Esophagus squamous epithelium (tissue), 5 donors: ENCODE data around the gene SLC2A6. TPM values are rescaled to one million over a fixed set of nuclear protein-coding genes. Genes with fewer than 3 reads are reported as not detected.

Source experiments
- DNase-seq: peaks from one replicate; lab custom pipeline; 2025; lab: John Stamatoyannopoulos, UW
- H3K27ac ChIP-seq, 4 donors: fragments of 200-600 bp; sonication (generic); one replicate each; pipeline ENCODE4 v1.5.1; 2016 to 2019; ENCODE audit warnings: mild to moderate bottlenecking in 1 of 4
- H3K27me3 ChIP-seq, 4 donors: fragments of 200-600 bp; sonication (generic); 1 replicate in 3 of 4; 2 replicates in 1 of 4; pipeline versions ENCODE4 v1.5.1 to v1.6.0; 2017 to 2021; ENCODE audit warnings: antibody characterized with exemption in 1 of 4
- H3K36me3 ChIP-seq, 3 donors: fragments of 200-600 bp; sonication (generic); one replicate each; pipeline ENCODE4 v1.5.1; 2016 to 2019
- H3K4me1 ChIP-seq, 3 donors: fragments of 200-600 bp; sonication (generic); one replicate each; pipeline ENCODE4 v1.5.1; 2017 to 2019
- H3K4me3 ChIP-seq, 4 donors: fragments of 200-600 bp; sonication (generic); 1 replicate in 3 of 4; 2 replicates in 1 of 4; pipeline ENCODE4 v1.5.1; 2016 to 2019; ENCODE audit warnings: mild to moderate bottlenecking in 2 of 4, moderate library complexity in 1 of 4
- H3K9me3 ChIP-seq, 3 donors: fragments of 200-600 bp; sonication (generic); one replicate each; pipeline ENCODE4 v1.5.1; 2016 to 2019
- POLR2A ChIP-seq, 4 donors: fragments of 450-650 bp; IDR thresholded peaks; one replicate each; pipeline ENCODE4 v1.6.1; 2017; ENCODE audit warnings: antibody characterized with exemption in 4 of 4, mild to moderate bottlenecking in 4 of 4, moderate library complexity in 3 of 4
- WGBS, 2 donors: methylation state at CpG; one replicate each; pipeline ENCODE4 v1.1.5; 2018; 5-methylcytosine and 5-hydroxymethylcytosine counted together
- intact Hi-C: fragments of 100-400 bp; cut with DNase I; formaldehyde crosslinking; loops from one replicate; pipeline ENCODE4 v1.15.0; 2022
- total RNA-seq, 4 donors: library from RNA; depleted of rRNA; stranded (reverse); fragments of >200 nt; gene quantifications; one replicate each; pipeline ENCODE4 v1.1.0, GENCODE V29; 2016
- TF ChIP-seq, protein P1 (sequence below), 6 experiments: fragments of 450-650 bp in 4 of 6; fragments of 200-600 bp in 2 of 6; sonication (generic) in 2 of 6; IDR thresholded peaks; one replicate each; pipeline ENCODE4 v1.5.1; 2016 to 2019; ENCODE audit warnings: antibody characterized with exemption in 6 of 6, mild to moderate bottlenecking in 4 of 6, moderate library complexity in 4 of 6
- donor health status: DM: yes; HTN: yes; CAD: no.

SLC2A6 gene
- total RNA-seq, 4 donors from 2014 or later = 0.42 to 1.1 (median 0.85) TPM

DNA sequence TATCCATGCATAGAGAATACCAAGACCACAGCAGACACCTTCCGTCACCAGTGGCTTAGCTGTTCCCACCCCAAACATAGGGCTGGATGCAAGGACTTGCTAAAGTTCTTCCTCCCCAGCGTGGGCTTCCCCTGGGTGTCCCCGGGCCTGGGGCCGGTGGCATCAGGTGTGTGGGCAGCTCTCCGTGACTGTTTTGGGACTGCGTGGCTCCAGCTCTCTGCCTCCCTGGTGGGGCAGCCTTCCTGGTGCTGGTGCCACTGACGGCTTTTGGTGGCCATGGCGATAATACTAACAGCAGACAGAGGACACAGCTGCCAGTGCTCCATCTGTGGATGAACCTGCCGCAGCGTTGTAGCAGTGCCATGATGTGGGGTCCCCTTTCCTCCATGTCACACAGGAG lies 14.3 kb downstream of the SLC2A6 start:
- Histone ChIP-seq H3K4me3 (no peak overlapping the region), H3K4me1 (peaks cover 0 to 14% (median 9%) of the 10 kb centered on the region in 3 donors), H3K36me3 (peaks cover 0 to 34% (median 0%) of the 10 kb centered on the region in 3 donors), H3K27me3 (no peaks in the 10 kb centered on the region), H3K9me3 (no peaks in the 10 kb centered on the region), H3K27ac (no peak overlapping the region)
- no peak for TF ChIP-seq POLR2A (IDR thresholded peaks at IDR 0.05)
- TF ChIP-seq, protein P1, sequence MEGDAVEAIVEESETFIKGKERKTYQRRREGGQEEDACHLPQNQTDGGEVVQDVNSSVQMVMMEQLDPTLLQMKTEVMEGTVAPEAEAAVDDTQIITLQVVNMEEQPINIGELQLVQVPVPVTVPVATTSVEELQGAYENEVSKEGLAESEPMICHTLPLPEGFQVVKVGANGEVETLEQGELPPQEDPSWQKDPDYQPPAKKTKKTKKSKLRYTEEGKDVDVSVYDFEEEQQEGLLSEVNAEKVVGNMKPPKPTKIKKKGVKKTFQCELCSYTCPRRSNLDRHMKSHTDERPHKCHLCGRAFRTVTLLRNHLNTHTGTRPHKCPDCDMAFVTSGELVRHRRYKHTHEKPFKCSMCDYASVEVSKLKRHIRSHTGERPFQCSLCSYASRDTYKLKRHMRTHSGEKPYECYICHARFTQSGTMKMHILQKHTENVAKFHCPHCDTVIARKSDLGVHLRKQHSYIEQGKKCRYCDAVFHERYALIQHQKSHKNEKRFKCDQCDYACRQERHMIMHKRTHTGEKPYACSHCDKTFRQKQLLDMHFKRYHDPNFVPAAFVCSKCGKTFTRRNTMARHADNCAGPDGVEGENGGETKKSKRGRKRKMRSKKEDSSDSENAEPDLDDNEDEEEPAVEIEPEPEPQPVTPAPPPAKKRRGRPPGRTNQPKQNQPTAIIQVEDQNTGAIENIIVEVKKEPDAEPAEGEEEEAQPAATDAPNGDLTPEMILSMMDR (IDR thresholded peaks at IDR 0.05) = no peak
- no peak for DNase-seq
- WGBS, 2 donors = 93 to 100% methylated on average over 1 to 2 of the region's 10 CpGs
- intact Hi-C loops = loop anchor here (10.0 kb wide), 1 partner anchor 50 kb away; the partner anchor contains the start of gene REXO4

DNA sequence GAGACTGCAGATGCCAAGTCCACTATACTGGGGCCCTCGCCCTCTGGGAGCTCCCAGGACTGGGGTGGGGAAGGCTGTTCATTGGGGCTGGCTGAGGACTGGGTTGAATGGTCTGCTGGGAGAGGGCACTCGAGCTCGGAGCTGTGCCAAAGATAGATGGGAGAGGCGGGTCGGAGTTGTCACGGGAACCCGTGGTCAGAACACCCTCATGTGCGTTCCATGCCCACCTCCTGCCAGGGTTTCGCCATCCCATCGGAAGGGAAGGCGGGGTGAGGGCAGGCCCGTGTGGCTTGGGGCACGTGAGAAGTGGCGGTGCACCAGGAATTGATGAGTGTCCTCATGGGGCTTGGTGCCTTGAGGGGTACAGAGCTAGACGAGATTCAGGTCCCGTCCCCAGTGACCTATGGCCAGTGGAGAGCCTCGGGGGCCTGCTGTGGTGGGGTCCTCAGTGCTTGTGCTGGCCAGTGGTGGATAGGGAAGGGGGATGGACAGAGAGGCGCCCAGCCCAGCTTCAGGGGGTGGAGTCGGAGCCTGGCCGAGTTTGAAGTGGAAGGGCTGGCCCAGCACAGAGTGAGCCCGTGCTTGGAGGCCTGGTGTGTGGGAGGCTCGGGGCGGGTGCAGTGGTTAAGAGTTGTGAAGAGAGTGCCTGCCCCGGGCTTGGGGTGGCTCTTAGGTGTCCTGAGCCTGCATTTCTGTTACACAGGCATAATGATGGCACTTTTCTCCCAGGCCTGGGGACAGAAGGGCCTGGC lies 14.9 kb downstream of the SLC2A6 start:
- WGBS, 2 donors = 81 to 83% methylated on average over 14 to 22 of the region's 24 CpGs
- intact Hi-C loops = loop anchor here (10.0 kb wide), 1 partner anchor 49 kb away; the partner anchor contains the start of gene REXO4
- DNase-seq = no peak

DNA sequence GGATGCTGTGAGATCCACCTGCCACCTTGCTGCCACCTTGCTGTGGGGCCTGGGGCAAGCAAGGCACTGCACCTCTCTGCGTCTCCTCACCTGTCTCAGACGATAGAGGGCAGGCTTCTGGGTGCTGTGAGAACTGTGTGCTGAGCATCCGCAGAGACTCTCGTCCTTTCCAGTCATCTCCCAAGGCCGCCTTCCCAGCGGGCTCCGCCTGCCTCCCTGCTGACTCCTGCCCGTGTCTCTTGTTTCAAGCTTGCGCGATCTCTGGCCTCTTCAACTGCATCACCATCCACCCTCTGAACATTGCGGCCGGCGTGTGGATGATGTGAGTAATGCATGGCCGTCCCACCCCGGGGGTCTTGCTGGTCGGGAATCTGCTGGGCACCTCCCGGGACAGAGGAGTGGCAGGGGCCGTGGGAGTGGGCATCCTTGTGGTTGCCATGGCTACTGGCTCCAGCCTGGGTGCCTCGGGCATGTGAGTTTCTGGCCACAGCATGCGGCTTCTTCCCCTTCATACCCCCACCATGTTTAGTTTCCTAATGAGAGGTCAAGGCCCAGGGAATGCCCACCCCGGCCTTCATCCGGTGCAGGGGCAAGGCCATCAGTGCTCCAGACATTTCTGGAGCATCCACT lies 15.6 kb downstream of the SLC2A6 start:
- H3K27me3 ChIP-seq = no peaks in the 10 kb centered on the region
- DNase-seq = no peak
- no peak overlapping the region for H3K4me3 ChIP-seq
- H3K4me1 ChIP-seq = peaks cover 6 to 23% (median 14%) of the 10 kb centered on the region in 3 donors
- intact Hi-C loops = loop anchor here (10.0 kb wide), 1 partner anchor 49 kb away; the partner anchor contains the start of gene REXO4
- 79 to 88% methylated on average over 8 to 14 of the region's 22 CpGs for whole genome bisulfite sequencing, 2 donors
- peaks cover 0 to 22% (median 0%) of the 10 kb centered on the region in 3 donors for H3K36me3 ChIP-seq
- no peaks in the 10 kb centered on the region for H3K9me3 ChIP-seq
- TF ChIP-seq, protein P1 (IDR thresholded peaks at IDR 0.05) = peak in 1 of 6 experiments; percentile 45
- no peak for TF ChIP-seq POLR2A (IDR thresholded peaks at IDR 0.05)
- H3K27ac ChIP-seq = no peak overlapping the region

More for the DNA sequence above, 14.9 kb downstream of the SLC2A6 start:
- TF ChIP-seq POLR2A (IDR thresholded peaks at IDR 0.05) = no peak
- TF ChIP-seq, protein P1 (IDR thresholded peaks at IDR 0.05) = no peak
- no peak overlapping the region for H3K27ac ChIP-seq
- H3K36me3 ChIP-seq = peaks cover 0 to 29% (median 0%) of the 10 kb centered on the region in 3 donors
- H3K4me1 ChIP-seq = peaks cover 3 to 19% (median 12%) of the 10 kb centered on the region in 3 donors
- H3K27me3 ChIP-seq = no peaks in the 10 kb centered on the region
- H3K9me3 ChIP-seq = no peaks in the 10 kb centered on the region
- no peak overlapping the region for H3K4me3 ChIP-seq

DNA sequence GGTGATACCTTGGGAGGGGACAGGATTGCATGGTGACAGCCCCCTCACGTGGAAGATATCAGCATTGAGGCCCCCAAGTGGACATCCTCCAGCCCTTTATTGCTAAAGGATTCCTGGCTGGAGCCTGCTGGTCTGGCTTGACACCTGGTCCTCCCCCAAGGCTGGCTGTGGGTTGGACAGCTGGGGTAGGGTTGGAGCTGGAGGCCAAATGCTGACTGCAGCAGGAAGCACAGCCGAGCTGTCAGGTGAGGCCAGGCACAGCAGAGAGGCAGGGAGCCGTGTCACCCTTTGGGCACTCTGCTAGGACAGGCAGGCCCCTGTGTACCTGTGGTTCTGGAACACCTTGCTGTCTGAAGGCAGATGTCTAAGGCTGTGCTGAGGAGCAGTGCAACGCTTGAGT lies 16.9 kb downstream of the SLC2A6 start:
- no peaks in the 10 kb centered on the region for H3K9me3 ChIP-seq
- WGBS, 2 donors = 50 to 94% methylated on average over 1 to 2 of the region's 4 CpGs
- no peak overlapping the region for H3K4me3 ChIP-seq
- intact Hi-C loops = loop anchor here (10.0 kb wide), 1 partner anchor 47 kb away; the partner anchor contains the start of gene REXO4
- peaks cover 6 to 26% (median 18%) of the 10 kb centered on the region in 3 donors for H3K4me1 ChIP-seq
- no peak for DNase-seq
- H3K27me3 ChIP-seq = no peaks in the 10 kb centered on the region
- H3K36me3 ChIP-seq = peaks cover 0 to 19% (median 0%) of the 10 kb centered on the region in 3 donors
- TF ChIP-seq, protein P1 (IDR thresholded peaks at IDR 0.05) = no peak
- TF ChIP-seq POLR2A (IDR thresholded peaks at IDR 0.05) = no peak
- H3K27ac ChIP-seq = no peak overlapping the region
